ENCODE data around the gene SLC22A16.
A peak's percentile ranks its signal among the peaks of the same experiment; 100 is the strongest.
"Not testable (repeated sequence)": the region's sequence is repeated elsewhere in the genome, so short reads cannot be mapped to it uniquely, and the experiment has no call there.

The SLC22A16 gene

GRCh38 chr6:110476046-110476849 is at the start of gene SLC22A16:
Gene SLC22A16, minus strand, starts transcription at chr6:110476613. Its CDS starts 39 bp downstream, at chr6:110476574.
- peak; percentile 15 for DNase-seq (ENCODE audit: low spot score)

- DNase-seq (ENCODE audit: low spot score): no peak
Observed at GRCh38 chr6:110525001-110525400, 48.6 kb upstream of the SLC22A16 start.

- DNase-seq (ENCODE audit: low spot score): no peak
Observed at GRCh38 chr6:110524305-110524704, 47.9 kb upstream of the SLC22A16 start.

GRCh38 chr6:110523451-110524021 is 47.1 kb upstream of the SLC22A16 start:
- no peak for DNase-seq (ENCODE audit: low spot score)

- no peak for DNase-seq (ENCODE audit: low spot score)
Observed at GRCh38 chr6:110522427-110522826, 46.0 kb upstream of the SLC22A16 start.

- no peak for DNase-seq (ENCODE audit: low spot score)
Observed at GRCh38 chr6:110520992-110521543, 44.7 kb upstream of the SLC22A16 start.

- DNase-seq (ENCODE audit: low spot score): no peak
Observed at GRCh38 chr6:110520209-110520965, 44.0 kb upstream of the SLC22A16 start.

GRCh38 chr6:110517601-110518281 is 41.3 kb upstream of the SLC22A16 start:
- DNase-seq (ENCODE audit: low spot score): no peak

- DNase-seq (ENCODE audit: low spot score): no peak
Observed at GRCh38 chr6:110517034-110517433, 40.6 kb upstream of the SLC22A16 start.

- no peak for DNase-seq (ENCODE audit: low spot score)
Observed at GRCh38 chr6:110514818-110515217, 38.4 kb upstream of the SLC22A16 start.

- no peak for DNase-seq (ENCODE audit: low spot score)
Observed at GRCh38 chr6:110512991-110513390, 36.6 kb upstream of the SLC22A16 start.

- DNase-seq (ENCODE audit: low spot score): not testable (repeated sequence)
Observed at GRCh38 chr6:110512549-110512948, 36.1 kb upstream of the SLC22A16 start.

- DNase-seq (ENCODE audit: low spot score): no peak
Observed at GRCh38 chr6:110511401-110511800, 35.0 kb upstream of the SLC22A16 start.

GRCh38 chr6:110509617-110510241 is 33.3 kb upstream of the SLC22A16 start:
- no peak for DNase-seq (ENCODE audit: low spot score)

- not testable (repeated sequence) for DNase-seq (ENCODE audit: low spot score)
Observed at GRCh38 chr6:110504891-110505290, 28.5 kb upstream of the SLC22A16 start.

- DNase-seq (ENCODE audit: low spot score): no peak
Observed at GRCh38 chr6:110495949-110496348, 19.5 kb upstream of the SLC22A16 start.

- DNase-seq (ENCODE audit: low spot score): no peak
Observed at GRCh38 chr6:110493253-110493800, 16.9 kb upstream of the SLC22A16 start.

- DNase-seq (ENCODE audit: low spot score): no peak
Observed at GRCh38 chr6:110492584-110492983, 16.2 kb upstream of the SLC22A16 start.

GRCh38 chr6:110491644-110492317 is 15.4 kb upstream of the SLC22A16 start:
- DNase-seq (ENCODE audit: low spot score): no peak

- no peak for DNase-seq (ENCODE audit: low spot score)
Observed at GRCh38 chr6:110491299-110491643, 14.9 kb upstream of the SLC22A16 start.

- DNase-seq (ENCODE audit: low spot score): no peak
Observed at GRCh38 chr6:110490110-110490509, 13.7 kb upstream of the SLC22A16 start.

Measured in germinal center (tissue), 1 donor.